Inflammatory macrophage (primary cell): ENCODE results near the gene AKAP11.
"Not testable (repeated sequence)": the region's sequence is repeated elsewhere in the genome, so short reads cannot be mapped to it uniquely, and the experiment has no call there.

Experiments
- DNase-seq, 2 donors: peaks; one replicate each; pipeline ENCODE4 v3.0.0-alpha.2; 2020 to 2022
- total RNA-seq, 18 experiments: gene quantifications; one replicate each; lab custom pipeline; 2026; ENCODE audit warnings: mixed read lengths in 6 of 18, inconsistent platforms in 2 of 18; lab: John Stamatoyannopoulos, UW

The AKAP11 gene, protein sequence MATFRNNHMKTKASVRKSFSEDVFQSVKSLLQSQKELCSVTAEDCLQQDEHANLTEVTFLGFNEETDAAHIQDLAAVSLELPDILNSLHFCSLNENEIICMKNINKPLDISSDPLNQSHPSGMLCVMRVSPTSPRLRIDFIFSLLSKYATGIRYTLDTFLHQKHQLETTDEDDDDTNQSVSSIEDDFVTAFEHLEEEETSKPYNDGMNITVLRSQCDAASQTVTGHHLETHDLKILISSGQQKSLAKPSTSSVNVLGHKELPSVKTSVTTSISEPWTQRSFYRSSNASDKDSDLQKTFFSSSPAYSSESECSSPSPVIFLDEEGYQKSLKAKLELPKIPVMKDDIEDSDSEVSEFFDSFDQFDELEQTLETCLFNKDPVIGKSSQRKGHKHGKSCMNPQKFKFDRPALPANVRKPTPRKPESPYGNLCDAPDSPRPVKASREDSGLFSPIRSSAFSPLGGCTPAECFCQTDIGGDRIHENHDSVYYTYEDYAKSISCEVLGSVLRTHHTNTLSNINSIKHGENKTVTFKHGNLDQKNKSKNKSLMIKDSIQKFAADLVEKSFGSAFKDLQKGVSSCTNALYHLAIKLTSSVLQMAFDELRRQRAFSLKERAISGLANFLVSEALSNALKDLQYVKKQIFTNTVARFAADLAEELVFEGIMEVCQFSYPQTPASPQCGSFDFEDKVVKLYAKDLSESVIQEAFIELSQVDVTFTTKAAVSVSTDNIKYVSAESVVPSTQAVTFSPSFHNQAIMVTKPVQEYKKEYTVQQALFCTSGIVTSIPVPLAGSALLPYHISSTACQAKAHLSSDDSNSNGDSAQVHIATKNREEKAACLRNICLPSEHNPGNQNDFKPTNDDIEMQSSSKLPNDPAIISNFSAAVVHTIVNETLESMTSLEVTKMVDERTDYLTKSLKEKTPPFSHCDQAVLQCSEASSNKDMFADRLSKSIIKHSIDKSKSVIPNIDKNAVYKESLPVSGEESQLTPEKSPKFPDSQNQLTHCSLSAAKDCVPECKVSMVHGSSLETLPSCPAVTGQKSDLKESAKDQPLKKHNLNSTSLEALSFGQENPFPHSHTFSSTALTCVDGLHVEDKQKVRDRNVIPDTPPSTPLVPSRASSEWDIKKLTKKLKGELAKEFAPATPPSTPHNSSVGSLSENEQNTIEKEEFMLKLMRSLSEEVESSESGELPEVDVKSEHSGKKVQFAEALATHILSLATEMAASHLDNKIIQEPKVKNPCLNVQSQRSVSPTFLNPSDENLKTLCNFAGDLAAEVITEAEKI (N-terminal part only)
- total RNA-seq, result 9.6 to 144 (median 61.4) reads per million in 18 experiments

DNA sequence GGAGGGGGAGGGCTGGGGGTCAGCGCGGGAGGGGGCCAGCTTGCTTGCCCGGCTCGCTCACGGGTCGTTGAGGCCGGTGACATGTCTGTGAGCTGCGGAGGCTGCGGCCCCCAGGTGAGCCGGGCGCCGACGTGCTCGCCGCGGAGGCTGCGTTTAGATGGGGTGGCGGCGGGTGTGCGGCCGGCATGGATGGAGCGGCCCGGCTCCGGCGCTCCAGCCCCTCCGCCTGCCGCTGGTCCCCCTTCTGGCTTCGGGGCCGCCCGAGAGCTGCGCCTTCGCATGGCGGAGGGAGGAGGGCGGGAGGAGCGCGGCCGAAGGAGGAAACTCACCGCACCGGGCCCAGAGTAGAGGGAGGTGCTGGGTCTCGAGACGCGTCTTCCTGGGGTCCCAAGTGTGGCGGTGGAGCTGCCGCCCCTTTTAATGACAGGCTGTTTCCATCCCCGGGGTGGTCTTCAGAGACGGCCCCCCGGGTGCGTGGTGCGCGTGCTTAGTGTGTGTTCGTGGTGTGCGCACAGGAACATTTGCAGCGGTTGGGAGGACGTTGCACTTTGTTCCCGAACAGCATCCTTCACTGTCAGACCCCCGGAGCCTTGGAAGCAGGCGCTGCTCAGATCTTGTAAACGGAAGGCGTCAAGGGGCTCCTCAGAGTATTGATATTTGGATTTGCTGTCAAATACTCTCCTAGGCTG lies at the start of gene AKAP11:
Gene AKAP11, plus strand, starts transcription at position 38 of the 689 bp plus-strand sequence. CDS start 14,197 bp downstream, outside the sequence.
- peak; percentile 27 to 57 for DNase-seq

DNA sequence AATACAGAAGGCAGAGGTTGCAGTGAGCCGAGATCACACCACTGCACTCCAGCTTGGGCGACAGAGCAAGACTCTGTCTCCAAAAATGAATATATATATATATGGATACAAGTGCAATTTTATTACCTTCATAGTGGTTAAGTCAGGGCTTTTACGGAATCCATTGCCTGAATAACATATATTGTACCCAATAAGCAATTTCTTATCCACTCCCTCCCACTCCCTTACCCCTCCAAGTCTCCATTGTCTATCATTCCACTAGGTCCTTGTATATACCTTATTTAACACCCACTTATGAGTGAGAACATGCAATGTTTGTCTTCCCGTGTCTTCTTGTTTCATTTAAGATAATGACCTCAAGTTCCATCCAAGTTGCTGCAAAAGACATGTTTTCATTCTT lies 48.3 kb upstream of the AKAP11 start:
- DNase-seq, result no peak

DNA sequence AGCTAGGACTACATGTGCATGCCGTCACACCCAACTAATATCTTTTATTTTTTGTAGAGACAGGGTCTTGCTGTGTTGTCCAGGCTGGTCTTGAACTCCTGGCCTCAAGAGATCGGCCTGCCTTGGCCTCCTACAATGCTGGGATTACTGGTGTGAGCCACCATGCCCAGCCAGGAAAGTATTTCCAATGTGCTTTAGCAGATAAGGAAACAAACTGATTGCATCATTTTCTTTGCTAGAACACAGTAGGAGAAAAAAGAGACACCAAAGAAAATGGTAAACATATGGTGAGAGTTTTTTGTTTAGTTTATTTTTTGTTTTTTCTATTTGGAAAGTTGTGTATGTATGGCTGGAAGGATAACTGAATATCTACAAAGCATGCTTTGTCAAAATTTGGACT lies 46.9 kb upstream of the AKAP11 start:
- no peak for DNase-seq

DNA sequence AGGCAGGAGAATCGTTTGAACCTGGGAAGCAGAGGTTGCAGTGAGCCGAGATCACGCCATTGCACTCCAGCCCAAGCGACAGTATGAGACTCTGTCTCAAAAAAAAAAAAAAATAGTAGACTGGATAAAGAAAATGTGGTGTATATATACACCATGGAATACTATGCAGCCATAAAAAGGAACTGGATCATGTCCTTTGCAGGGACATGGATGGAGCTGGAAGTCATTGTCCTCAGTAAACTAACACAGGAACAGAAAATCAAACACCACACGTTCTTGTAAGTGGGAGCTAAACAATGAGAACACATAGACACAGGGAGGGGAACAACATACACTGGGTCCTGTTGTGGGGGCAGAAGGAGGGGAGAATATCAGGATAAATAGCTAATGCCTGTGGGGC lies 45.2 kb upstream of the AKAP11 start:
- DNase-seq, result not testable (repeated sequence)

DNA sequence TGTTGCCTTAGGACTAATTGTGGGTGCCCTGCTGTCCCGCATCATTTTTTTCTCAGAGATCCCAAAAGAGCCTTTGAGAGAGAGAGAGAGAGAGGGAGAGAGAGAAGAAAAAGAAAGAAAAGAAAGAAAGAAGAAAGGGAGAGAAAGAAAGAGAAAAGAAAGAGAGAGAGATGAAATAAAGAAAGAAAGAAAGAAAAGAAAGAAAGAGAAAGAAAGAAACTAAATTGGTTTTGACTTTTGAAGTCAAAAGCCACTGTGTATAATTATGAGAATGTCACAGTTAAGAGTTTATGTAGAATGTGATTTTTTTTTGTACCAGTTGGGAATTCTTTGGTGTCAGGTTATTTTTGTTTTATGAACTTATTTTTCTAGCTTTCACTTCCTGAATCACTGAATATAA lies 43.4 kb upstream of the AKAP11 start:
- DNase-seq, result no peak

DNA sequence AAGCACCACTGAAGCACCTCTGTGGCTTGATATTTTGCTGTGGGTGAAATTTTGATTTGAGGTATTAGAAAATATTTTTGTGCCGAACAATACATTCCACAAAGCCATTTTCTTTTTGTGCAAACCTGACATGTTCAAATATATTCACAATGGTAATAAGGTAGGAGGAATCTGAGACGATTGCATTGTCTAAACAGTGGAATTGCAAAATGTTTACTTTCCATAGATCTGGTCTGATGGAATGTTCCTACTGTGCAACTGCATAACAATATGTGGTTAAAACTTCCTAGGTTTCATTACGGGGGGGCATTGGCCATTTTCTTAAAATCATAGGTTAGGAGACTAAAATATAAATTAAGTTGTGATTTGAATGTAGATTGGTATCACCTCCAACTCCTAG lies 42.7 kb upstream of the AKAP11 start:
- no peak for DNase-seq

DNA sequence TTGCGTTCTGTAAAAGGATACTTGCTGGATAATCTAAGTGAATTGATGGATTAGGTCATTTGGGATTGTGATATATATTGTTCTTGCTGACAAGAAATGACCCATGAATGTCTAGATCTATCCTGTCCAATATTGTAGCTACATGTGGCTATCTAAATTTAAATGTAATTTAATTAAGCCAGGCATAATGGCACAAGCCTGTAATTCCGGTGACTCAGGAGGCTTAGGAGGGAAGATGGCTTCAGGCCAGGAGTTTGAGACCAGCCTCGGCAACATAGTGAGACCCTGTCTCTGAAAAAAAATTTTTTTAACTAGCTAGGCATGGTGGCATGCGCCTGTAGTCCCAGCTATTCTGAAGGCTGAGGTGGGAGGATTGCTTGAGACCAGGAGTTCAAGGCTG lies 39.3 kb upstream of the AKAP11 start:
- DNase-seq, result no peak

DNA sequence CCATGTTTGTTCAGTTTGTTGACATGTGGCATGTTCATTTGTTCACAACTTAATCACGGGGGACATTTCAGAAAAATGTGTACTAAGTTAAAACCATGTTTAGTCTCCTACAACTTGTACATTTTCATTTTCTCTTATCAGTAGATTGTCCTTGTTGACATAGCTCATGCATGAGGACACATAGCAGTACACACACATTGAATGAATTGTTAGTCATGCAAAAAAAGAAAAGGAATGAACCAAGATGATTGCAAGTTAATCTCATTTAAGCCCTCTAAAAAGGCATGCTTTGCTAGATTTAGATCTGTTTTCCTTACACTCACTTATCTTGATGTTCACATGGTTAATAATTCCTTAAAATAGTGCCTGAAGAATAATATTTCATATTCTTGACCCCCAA lies 38.2 kb upstream of the AKAP11 start:
- no peak for DNase-seq

DNA sequence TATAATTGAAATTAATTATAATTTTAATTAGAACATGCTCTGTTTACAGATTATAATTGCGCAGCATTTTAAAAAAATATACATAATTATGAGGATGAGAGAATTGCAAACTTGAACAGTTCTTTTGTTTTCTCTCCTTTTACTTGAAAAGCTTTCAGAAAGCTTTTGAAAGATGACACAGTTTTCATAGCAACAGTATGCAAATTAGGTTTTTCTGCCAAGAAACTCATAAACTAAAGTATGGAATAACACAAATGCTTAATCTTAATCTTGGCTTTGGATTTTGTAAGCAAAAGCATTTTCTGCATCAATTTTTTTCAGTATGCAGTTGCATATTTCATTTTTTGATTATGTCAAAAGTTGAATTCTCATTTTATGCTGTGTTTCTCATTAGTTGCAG lies 32.8 kb upstream of the AKAP11 start:
- DNase-seq, result no peak

DNA sequence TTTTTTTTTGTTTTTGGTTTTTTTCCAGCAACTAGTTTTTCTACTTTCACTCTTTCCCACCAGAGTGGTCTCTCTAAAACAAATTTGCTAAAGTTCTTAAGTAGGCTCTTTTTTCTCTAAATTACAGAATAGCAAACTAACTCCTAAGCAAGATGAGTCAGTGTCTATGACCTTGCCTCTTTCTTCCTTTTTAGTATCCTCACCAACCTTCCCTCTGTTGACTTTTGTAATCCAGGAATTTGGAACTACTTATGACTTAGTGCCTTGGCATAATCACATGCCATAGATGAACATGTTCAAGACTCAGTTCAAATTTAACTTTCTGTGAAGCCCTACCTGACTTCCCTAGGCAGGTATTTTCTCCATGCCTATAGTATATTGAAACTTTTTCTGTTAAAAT lies 32.3 kb upstream of the AKAP11 start:
- no peak for DNase-seq

DNA sequence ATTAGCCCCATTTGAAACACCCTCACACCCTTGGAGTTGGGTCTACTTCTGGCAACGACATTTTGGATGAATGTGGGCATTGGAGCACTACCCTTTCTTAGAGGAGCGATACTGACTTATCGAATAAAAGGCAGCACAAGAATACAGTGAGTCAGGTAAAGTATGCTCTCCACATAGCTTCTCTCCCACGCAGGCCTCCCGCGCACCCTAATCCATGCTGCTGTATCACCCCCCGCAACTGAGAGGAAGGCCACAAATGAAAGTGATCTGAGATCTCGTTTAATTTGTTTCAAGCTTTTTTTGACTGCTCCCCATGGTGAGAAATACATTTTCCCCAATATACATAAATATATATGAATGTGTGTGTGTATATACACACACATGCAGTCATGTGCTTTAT lies 25.4 kb upstream of the AKAP11 start:
- DNase-seq, result no peak

DNA sequence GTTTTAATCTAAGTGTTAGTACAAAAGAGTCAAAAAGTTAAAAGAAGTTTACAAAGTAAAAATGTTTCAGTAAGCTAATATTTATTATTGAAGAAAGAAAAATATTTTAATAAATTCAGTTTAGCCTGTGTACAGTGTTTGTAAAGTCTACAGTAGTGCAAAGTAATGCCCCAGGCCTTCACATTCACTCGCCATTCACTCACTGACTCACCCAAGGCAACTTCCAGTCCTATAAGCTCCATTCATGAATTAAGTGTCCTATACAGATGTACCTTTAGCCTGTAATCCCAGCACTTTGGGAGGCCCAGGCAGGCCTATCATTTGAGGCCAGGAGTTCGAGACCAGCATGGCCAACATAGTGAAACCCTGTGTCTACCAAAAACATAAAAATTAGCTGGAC lies 24.1 kb upstream of the AKAP11 start:
- no peak for DNase-seq

DNA sequence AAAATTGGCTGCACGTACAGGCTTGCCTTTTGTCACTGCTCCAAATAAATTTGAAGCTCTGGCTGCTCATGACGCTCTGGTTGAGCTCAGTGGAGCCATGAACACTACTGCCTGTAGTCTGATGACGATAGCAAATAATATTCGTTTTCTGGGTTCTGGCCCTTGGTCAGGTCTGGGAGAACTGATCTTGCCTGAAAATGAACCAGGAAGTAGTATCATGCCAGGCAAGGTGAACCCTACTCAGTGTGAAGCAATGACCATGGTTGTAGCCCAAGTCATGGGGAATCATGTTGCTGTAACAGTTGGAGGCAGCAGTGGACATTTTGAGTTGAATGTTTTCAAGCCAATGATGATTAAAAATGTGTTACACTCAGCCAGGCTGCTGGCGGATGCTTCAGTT lies 16.1 kb upstream of the AKAP11 start:
- DNase-seq, result no peak

DNA sequence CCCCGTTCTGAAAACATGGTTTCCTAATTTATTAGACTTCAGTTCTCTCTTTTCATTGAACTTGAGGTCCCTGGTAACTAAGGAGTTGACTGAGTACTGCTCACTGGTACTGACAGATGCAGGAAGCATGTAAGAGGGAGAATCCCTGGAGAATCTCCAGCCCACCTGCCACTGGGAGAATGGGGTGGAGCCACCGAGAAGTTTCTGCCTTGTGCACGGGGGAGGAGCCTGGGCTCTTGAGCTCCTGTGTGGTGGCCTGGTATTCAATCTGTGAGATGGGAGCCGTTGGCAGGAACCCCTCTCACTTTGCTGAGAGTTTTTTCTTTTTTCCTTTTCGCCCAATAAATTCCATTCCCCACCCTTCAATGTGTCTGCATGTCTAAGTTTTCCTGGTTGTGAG lies 13.2 kb upstream of the AKAP11 start:
- DNase-seq, result no peak

DNA sequence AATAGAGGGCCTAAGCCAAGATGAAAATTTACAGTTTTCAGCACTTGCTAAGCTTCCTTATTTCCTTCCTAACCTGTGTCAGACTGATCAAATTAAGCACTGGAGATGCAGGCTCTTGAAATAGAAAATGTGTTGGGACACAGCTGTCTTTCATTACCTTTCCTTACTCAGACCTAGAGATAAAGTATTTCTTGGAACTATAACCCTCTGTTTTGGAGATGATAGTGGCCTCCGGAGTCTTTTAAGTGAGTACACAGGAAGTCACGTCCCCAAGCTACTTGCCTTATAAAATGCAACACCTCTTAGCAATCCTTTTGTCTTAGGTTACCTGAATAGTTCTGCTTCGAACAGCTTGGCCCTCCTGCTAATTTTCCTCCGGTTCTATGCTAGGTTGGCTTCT lies 12.4 kb upstream of the AKAP11 start:
- DNase-seq, result no peak

DNA sequence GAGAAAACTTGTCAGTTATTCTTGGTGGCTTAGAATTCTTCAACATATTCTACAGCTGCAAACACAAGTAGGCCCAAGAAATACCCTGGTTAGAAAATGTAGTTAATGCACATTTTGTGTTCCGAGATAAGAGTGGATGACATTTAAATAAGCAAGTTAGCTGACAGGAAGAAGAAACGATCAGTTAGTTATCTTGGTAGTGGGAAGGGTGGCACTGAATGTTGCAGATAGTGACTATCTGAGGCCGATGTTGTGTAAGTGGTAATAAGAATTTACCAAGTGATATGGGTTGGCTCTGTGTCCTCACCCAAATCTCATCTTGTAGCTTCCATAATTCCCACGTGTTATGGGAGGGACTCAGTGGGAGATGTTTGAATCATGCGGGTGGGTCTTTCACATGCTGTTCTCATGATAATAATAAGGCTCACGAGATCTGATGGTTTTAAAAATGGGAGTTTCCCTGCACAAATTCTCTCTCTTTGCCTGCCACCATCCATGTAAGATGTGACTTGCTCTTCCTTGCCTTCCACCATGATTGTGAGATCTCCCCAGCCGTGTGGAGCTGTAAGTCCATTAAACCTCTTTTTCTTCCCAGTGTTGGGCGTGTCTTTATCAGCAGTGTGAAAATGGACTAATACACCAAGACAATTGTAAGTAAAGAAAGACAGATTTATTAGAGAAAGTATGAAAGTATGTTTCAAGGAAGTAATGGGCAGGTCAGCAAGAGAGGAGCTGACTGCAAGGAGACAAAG lies 10.9 kb upstream of the AKAP11 start:
- no peak for DNase-seq

DNA sequence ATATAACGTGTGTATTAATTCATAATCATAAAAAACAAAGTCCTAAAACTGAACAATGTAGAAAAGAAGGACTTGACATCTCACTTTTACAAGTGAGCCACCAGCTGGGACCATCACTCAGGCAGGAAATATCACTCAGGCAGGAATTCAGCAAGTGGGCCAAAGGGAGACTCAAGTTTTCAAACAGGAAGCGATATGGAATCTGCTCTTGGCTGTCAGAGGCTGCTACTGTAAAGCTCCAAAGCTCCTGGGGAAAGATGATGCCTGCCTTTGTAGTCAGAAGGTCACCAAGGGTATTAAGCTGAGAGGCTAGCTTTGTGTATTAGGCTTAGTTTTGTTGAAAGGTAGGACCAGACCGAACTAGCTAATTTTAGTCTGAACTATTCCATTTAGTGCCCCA lies 5.5 kb upstream of the AKAP11 start:
- no peak for DNase-seq

DNA sequence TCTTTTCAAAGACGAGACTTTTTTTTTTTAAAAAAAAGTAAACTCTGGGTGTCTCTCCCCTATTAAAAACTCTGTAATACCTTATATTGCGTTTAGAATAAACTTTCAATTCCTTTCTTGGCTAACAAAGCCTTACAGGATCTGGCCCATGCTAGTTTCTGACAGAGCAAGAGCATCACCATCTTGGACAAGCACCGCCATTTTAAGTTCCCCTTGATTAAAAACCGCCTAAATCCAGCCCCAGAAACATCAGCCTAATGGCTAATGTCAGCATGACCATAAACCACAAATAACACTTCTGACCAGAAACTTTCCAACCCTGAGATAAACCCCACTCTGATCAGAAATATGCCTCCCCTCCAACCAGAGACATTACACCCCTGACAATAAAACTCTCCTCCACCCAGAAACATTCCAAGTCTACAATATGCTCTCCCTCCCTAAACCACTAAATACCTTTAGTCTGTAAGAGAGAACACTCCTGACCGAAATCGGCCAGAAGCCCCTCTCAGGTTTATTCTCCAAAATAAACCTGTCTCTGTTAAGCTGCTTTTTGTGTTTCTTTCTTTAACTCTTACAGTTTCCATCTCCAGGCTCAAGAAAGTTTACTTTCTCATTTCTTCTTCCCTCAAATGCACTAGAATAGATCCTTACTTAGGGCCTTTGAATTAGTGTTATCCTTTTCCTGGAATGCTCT lies 1.6 kb upstream of the AKAP11 start:
- no peak for DNase-seq

DNA sequence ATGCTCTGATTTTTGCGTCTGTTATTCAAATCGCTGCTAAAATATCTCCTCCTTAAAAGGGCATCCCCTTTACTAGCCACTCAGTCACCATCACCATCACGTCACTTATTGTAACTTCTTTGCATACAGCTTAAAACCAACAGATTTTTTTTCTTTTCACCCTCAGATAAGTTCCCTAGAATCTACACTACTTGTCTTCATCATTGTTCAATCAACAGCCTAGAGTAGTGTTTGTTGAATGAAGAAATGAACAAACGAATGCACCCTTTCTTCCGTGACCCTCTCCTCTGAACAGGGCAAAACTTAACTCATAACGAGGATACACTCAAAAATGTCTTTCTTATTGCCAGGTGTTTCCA lies 1.1 kb upstream of the AKAP11 start:
- no peak for DNase-seq

DNA sequence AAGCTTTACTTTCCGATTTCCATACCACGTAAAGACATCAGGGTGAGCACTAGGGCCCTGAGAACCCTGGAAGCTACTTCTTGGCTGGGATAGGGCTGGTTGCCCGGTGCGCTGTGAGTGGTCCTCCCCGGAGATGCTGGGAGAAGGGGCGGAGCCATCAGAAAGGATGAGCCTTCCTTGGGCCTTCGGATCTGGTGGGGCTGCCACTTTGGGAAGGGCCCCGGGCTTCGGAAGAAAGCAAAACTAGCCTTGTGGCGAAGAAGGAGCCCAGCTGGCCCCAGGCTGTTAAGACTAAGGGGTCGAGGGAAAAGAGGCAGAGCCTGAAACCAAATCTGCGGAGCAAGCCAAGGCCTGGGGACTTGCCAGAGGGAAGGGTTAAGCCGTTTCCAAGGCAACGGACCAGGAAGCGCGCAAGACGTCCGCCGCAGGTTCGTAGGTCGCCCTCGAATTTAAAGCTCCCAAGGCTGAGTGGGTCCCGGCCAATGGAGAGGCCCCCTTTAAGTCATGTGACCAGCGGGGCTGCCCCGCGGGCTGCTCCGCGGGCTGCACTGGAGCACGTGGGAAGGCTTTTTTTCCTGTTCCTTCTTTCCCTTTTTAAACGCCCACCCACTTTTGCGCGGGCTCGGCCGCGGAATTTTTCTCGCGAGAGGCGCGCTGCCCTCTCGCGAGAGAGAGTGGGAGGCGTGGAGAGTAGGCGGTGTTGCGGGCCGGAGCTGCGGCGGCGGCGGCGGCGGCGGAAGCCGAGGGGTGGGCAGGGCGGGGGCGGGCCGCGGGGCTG lies 426 bp upstream of the AKAP11 start:
- DNase-seq, result peak; percentile 97
